Measurements from ENCODE around the gene BLTP1.

GRCh38 chr4:122107680-122108079, 44.5 kb upstream of the BLTP1 start:
- TF ChIP-seq CEBPB (IDR thresholded peaks at IDR 0.05) (no peak), ZBTB7A (IDR thresholded peaks at IDR 0.05; ENCODE audit: low read depth) (no peak), TAF1 (IDR thresholded peaks at IDR 0.05; ENCODE audit: low read depth) (no peak), EP300 (IDR thresholded peaks at IDR 0.05; ENCODE audit: borderline replicate concordance) (no peak), YY1 (IDR thresholded peaks at IDR 0.05; ENCODE audit: low read depth) (no peak), TEAD4 (IDR thresholded peaks at IDR 0.05) (no peak), RAD21 (IDR thresholded peaks at IDR 0.05; ENCODE audit: low read depth) (no peak)
- TF ChIP-seq, protein P1, sequence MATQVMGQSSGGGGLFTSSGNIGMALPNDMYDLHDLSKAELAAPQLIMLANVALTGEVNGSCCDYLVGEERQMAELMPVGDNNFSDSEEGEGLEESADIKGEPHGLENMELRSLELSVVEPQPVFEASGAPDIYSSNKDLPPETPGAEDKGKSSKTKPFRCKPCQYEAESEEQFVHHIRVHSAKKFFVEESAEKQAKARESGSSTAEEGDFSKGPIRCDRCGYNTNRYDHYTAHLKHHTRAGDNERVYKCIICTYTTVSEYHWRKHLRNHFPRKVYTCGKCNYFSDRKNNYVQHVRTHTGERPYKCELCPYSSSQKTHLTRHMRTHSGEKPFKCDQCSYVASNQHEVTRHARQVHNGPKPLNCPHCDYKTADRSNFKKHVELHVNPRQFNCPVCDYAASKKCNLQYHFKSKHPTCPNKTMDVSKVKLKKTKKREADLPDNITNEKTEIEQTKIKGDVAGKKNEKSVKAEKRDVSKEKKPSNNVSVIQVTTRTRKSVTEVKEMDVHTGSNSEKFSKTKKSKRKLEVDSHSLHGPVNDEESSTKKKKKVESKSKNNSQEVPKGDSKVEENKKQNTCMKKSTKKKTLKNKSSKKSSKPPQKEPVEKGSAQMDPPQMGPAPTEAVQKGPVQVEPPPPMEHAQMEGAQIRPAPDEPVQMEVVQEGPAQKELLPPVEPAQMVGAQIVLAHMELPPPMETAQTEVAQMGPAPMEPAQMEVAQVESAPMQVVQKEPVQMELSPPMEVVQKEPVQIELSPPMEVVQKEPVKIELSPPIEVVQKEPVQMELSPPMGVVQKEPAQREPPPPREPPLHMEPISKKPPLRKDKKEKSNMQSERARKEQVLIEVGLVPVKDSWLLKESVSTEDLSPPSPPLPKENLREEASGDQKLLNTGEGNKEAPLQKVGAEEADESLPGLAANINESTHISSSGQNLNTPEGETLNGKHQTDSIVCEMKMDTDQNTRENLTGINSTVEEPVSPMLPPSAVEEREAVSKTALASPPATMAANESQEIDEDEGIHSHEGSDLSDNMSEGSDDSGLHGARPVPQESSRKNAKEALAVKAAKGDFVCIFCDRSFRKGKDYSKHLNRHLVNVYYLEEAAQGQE (IDR thresholded peaks at IDR 0.05; ENCODE audit: low read depth), result no peak

Measured in Ishikawa (cell line).